ENCODE results near the gene ATIC. TPM values are rescaled to one million over a fixed set of nuclear protein-coding genes. Genes with fewer than 3 reads are reported as not detected.

Gene ATIC
- total and polyA plus RNA-seq, 2 of the 8 experiments (the other 6 are each of a cell fraction or from before 2014, with no cell fraction given) = 139 to 319 TPM

DNA sequence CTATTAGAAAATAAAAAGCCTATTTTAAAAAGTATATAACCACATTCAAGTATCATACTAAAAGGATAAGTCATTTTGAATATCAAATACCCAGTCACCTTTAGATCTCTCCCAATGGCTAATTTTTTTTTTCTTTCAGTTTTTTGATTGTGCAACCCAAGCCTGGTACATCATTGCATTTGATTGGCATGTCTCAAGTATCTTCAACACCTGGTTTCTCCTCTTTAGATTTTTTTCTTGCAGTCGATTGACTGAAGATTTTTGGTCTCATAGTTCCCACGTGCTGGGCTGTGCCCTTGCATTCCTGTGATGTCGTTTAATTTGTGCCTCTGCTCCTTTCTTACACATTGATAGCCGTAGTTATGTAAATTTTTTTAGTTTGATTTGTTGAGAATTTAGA is 40.7 kb downstream of the ATIC start:
- H3K23ac ChIP-seq (ENCODE audit: insufficient read length) = no peak overlapping the region
- TF ChIP-seq RNF2 (IDR thresholded peaks at IDR 0.05; ENCODE audit: borderline replicate concordance, low read depth, low read length, missing control alignments, poor library complexity, severe bottlenecking) = no peak
- no peak for TF ChIP-seq TEAD4 (IDR thresholded peaks at IDR 0.05; ENCODE audit: low read depth, low read length)
- no peak for TF ChIP-seq TCF12 (IDR thresholded peaks at IDR 0.05; ENCODE audit: low read depth, low read length)
- TF ChIP-seq SP2 (IDR thresholded peaks at IDR 0.05; ENCODE audit: low read length) = no peak
- no peak for TF ChIP-seq TAF7 (optimal IDR thresholded peaks at IDR 0.05; ENCODE audit: borderline replicate concordance, low read depth, low read length)
- TF ChIP-seq CBX5 (IDR thresholded peaks at IDR 0.05; ENCODE audit: low read depth, low read length) = no peak
- no peak overlapping the region for H3K14ac ChIP-seq (ENCODE audit: insufficient read length)
- no peak overlapping the region for H4K91ac ChIP-seq (replicated peaks; ENCODE audit: insufficient read length, low read length)
- no peak overlapping the region for H3K4me2 ChIP-seq (ENCODE audit: insufficient read depth in 1 of 2, low read depth in 2 of 2, low read length in 2 of 2)
- no peak overlapping the region for H2BK5ac ChIP-seq (ENCODE audit: low read depth, low read length)
- no peaks in the 10 kb centered on the region for H3K79me1 ChIP-seq (ENCODE audit: low read depth, low read length)
- H3K4ac ChIP-seq (replicated peaks; ENCODE audit: insufficient read length, low read depth, low read length) = no peak overlapping the region
- no peaks in the 10 kb centered on the region for H3K79me2 ChIP-seq (ENCODE audit: control insufficient read depth in 1 of 2, insufficient read depth in 2 of 2, low read length in 2 of 2)
- 66% methylated on average over 4 of the region's 4 CpGs; no CpG with 5 or more reads in 1 of the 2 experiments for WGBS, 2 experiments (ENCODE audit: extremely low coverage in 1 of 2, insufficient coverage in 1 of 2, insufficient read length in 1 of 2, insufficient replicate concordance in 2 of 2, low coverage in 1 of 2, low lambda C conversion rate in 2 of 2, missing lambda C conversion rate in 1 of 2)
- H3K36me3 ChIP-seq (ENCODE audit: control insufficient read depth in 2 of 4, insufficient read depth in 4 of 4, low read length in 3 of 4) = peaks cover 7 to 37% (median 15%) of the 10 kb centered on the region in 4 experiments; a peak in 7 of 8 replicates
- H3K9me3 ChIP-seq (ENCODE audit: insufficient read depth in 2 of 2, low read depth in 1 of 2, low read length in 1 of 2) = no peaks in the 10 kb centered on the region
- peaks cover 0 to 1% of the 10 kb centered on the region in 2 experiments for H4K20me1 ChIP-seq (replicated peaks in 1 of 2; ENCODE audit: control insufficient read depth in 1 of 2, insufficient read depth in 2 of 2, low read length in 2 of 2)
- no peak overlapping the region for H2BK12ac ChIP-seq (ENCODE audit: low read depth, low read length)
- no peaks in the 10 kb centered on the region for H3K4me1 ChIP-seq (replicated peaks in 1 of 4; ENCODE audit: control insufficient read depth in 3 of 4, insufficient read depth in 4 of 4, low read length in 3 of 4)
- H2BK120ac ChIP-seq (replicated peaks; ENCODE audit: low read depth, low read length) = no peak overlapping the region
- no peak overlapping the region for H3K56ac ChIP-seq (replicated peaks; ENCODE audit: insufficient read length, low read depth, low read length)
- no peak overlapping the region for H3K18ac ChIP-seq (ENCODE audit: extremely low read depth, low read length)
- H2BK15ac ChIP-seq (ENCODE audit: low read length) = no peak overlapping the region
- no peak overlapping the region for H2BK20ac ChIP-seq (ENCODE audit: low read length)
- no peaks in the 10 kb centered on the region for H3K27me3 ChIP-seq (replicated peaks in 1 of 4; ENCODE audit: control insufficient read depth in 3 of 4, extremely low read depth in 1 of 4, insufficient read depth in 3 of 4, low read length in 3 of 4)
- FAIRE-seq (no peak), DNase-seq (ENCODE audit: low read depth in 1 of 2, low spot score in 2 of 2) (no peak)
- no peak overlapping the region for H3K27ac ChIP-seq (ENCODE audit: low read depth, low read length)
- no peak overlapping the region for H4K5ac ChIP-seq (ENCODE audit: insufficient read length, low read depth, low read length)
- no peak overlapping the region for H3K9ac ChIP-seq (replicated peaks in 1 of 4; ENCODE audit: extremely low read depth in 1 of 4, low read depth in 3 of 4, low read length in 3 of 4)
- POLR2A ChIA-PET (ENCODE audit: partially characterized antibody) = no interaction called here
- no peak overlapping the region for H2AK5ac ChIP-seq (ENCODE audit: low read depth, low read length)
- no peaks in the 10 kb centered on the region for H3K23me2 ChIP-seq (ENCODE audit: low read depth, low read length)
- no peak overlapping the region for H3K4me3 ChIP-seq (ENCODE audit: extremely low read depth in 1 of 4, insufficient read depth in 2 of 4, low read depth in 3 of 4, low read length in 4 of 4)
- no peak overlapping the region for H4K8ac ChIP-seq (ENCODE audit: extremely low read depth, insufficient read depth, low read length)
- CTCF ChIA-PET (ENCODE audit: partially characterized antibody) = no interaction called here
- H2AFZ ChIP-seq (ENCODE audit: low read length) = no peak overlapping the region
